GM19025 (cell line): ENCODE results near the gene KIFC1.
"Not testable (repeated sequence)": the region's sequence is repeated elsewhere in the genome, so short reads cannot be mapped to it uniquely, and the experiment has no call there.

Experiments
- ATAC-seq: cut with Tn5 transposase; IDR thresholded peaks from one replicate; pipeline ENCODE4 v1.9.1; 2021; ENCODE audit warnings: mild to moderate bottlenecking, low read depth, moderate library complexity; ENCODE audit not compliant: unreplicated experiment

The KIFC1 gene

DNA sequence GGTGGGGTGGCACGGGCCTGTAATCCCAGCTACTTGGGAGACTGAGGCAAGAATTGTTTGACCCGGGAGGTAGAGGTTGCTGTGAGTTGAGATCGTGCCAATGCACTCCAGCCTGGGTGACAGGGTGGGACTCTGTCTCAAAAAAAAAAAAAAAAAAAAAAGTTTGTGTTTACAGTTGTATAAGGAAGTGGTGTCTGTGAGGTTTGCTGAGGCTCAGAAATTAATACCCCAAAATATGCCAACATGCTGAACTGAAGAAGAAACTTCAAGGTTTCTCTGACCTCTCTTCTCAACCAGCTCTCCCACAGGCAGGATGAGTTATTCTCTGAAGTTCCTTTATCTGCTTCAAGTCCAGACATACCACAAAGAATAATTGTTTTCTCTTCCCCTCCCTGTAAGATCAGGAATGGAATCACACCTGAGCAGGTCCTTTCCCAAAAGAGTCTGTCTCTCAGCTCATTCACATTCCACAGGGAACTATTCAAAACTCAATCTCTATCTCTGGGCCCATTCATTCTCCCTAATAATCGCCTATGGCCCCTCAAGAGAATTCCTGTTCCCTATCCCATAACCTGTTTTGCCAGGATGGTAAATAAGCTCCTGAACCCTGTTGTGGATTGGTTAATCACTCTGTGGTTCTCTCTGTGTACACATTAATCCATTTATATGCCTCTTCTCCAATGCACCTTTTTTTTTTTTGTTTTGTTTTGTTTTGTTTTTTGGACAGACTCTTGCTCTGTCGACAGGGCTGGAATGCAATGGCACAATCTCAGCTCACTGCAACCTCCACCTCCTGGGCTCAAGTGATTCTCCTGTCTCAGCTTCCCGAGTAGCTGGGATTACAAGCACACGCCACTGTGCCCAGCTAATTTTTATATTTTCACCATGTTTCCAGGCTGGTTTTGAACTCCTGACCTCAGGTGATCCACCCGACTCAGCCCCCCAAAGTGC, 17.4 kb upstream of the KIFC1 start:
- ATAC-seq, result no peak

DNA sequence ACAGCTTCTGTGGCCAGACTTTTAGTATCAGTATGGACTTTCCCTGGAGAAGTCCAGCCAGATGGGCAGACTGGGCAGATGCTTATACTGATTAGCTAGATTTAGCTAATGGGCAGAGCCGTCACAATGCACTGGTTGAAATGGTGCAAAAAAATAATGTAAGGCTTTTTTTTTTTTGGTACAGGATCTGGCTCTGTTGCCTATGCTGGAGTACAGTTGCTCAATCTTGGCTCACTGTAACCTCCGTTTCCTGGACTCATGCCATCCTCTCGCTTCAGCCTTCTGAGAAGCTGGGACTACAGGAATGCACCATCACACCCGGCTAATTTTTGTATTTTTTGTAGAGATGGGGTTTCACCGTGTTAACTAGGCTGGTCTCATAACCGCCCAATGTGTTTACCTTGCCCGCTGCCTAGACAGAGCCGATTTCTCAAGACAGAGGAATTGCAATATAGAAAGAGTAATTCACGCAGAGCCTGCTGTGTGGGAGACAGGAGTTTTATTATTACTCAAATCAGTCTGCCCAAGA, 16.4 kb upstream of the KIFC1 start:
- no peak for ATAC-seq

DNA sequence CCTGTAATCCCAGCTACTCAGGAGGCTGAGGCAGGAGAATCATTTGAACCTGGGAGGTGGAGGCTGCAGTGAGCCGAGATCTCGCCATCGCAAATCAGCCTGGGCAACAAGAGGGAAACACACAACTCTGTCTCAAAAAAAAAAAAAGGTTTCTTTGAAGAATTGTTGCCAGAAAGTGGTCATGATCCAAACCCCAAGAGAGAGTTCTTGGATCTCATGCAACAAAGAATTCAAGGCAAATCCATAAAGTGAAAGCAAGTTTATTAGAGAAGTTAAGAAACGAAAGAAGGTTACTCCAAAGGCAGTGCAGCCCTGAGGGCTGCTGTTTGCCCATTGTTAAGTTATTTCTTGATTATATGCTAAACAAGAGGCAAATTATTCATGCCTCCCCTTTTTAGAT, 14.5 kb upstream of the KIFC1 start:
- ATAC-seq, result no peak

DNA sequence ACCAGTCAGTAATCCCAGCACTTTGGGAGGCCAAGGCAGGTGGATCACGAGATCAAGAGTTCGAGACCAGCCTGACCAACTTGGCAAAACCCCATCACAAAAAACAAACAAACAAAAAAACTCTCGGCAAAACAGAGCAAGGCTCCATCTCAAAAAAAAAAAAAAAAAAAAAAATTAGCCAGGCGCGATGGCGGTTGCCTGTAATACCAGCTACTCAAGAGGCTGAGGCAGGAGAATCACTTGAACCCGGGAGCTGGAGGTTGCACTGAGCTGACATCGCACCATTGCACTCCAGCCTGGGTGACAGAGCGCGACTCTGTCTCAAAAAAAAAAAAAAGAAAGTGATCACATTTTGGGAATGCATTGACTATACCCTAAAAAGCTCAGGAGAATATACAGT, 12.4 kb upstream of the KIFC1 start:
- ATAC-seq, result not testable (repeated sequence)

DNA sequence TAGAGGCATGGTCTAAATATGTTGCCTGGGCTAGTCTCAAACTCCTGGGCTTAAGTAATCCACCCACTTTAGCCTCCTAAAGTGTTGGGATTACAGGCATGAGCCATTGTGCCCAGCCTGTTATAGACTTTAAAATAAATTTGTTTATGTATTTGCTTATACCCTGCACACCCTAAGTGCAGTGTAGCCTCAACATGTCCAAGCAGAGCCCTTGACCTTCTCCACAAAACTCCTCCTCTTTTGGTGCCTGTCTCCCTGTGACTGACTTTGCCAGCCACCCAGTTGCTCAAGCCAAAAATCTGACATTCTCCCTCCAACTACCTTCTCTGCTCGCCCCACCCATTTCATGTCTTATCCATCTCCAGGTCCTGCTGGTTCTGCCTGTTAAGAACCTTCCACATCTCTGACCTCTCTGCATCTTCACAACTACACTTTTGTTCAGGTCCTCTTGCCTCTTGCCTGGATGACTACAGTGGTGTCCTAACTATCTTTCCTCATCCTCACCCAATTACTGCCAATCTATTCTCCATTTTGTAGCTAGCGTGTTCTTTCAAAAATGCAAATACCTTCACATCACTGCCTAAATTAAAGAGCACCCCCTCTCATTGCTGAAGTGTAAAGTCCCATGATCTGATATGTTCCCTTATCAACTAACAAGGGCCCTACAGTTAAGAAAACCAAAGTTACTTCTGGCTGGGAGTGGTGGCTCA, 11.2 kb upstream of the KIFC1 start:
- no peak for ATAC-seq

DNA sequence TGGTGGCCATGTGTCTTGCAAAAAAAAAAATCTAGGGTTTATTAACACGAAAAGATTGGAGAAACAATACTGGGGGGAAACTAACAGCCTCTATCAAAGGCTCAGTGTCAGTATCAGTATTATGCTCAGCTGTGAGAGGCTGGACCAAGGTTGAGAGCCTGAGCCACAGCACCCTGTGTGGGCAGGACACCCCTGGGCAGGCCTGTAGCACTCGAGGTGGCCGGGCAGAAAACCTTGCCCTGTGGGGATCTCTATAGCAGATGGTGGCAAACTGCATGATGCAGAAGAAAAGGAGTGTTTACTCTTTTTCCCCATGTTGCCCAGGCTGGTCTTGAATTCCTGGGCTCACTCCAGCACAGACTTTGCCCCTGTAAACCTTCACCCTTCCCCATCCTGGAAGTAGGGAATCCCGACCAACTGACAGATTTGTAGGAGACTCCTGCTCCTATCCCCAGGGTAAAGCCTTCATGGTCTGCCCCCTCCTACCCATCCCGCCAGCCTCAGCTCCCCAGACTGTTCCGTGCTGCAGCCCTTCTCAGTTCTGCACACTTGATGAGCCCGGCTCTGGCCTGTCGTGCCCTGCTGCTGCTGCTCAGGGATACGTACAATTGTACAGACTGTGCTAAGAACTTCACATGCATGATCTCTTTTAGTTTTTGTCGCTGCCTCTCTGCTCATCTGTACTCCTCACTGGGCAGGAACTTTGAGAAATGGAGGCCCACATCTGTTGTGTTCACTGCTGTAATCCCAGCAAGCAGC, 8.0 kb upstream of the KIFC1 start:
- no peak for ATAC-seq

DNA sequence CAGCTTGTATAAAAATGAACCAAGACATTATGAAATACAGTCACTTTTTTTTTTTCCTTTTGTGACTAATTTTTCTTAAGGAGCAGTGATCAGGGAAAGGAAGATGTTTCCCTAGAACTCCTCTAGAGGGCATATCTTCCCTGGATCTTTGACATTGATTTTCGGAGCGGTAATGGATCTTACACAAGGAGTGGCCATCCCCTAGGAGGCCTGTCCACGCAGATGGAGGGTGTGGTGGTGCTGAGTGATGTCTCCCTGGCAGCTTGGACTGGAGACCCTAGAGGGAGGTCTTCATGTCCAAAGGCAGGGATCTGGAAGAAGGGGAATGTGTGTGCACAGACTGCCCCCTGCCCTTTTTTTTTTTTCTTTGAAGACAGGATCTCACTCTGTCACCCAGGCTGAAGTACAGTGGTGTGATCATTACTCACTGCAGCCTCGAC, 7.0 kb upstream of the KIFC1 start:
- no peak for ATAC-seq

DNA sequence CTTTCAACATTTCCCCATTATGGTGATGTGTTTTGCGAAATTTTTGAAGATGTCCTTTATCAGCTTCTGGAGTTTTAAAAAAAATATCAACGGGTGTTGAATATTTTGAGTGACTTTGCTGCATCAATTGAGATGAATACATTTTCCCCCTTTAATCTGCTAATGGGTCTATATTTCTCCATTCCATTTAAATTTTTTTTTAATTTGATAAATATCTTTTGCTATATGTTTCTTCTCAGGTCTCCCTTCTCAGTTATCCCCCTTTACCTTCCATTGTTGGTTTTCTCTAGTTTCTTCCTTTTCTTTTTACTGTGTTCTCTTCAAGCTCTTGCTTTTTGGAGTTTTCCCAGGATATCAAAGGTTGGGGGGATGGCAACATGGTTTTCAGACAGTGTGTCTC, 1.4 kb upstream of the KIFC1 start:
- no peak for ATAC-seq

DNA sequence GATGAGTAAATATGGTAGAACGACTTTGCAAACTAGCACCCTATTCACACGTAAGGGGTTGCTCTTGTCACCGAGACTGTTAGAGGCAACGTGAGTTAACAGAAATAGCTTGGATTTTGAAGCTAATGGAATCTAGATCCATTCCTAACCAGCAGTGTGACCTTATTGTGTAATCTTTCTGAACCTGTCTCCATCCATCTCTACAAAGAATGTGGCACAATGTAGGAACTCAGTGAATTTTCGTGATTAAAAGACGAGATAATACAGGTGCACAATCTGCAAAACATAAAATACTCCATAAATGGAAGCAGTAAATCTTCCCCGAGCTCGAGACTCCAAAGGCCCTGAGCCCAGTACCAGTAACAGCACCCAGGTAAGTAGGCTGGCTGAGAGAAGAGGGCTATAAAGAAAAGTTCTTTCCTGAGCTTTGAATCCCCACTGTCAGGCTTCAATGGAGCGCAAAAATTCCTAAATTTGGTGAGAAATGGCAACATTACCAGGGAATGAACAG, 801 bp upstream of the KIFC1 start:
- ATAC-seq, result no peak

DNA sequence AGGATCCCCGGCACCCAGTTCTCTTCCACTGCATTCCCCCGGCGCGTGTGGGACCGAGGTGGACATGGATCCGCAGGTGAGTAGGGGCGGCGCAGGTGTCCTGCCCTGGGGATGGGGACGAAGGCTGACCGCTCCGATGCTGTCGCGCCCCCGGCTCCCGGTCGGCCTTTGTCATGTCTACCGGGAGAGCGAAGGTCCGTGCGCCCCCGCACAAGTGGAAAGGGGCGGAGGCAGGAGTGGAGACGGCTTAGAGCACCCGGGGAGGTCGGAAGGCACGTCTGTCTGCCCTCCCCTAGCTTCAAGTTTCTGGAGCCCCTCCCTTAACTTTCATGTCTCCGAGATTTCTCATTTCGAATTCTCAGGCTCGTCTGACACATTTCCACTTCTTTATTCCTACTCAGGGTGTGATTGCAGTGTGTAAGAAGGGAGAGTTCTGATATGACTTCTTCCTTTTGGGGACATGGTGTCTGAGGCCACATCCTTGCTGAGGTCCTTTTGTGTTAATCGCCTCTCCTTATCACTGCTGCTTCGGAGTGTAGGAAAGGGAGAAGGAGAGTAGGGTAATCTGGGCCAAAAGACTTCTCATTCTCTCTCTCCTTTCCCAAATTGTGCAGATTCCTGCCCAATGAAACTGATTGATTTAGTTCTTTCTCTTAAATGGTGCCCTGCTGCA, 435 bp downstream of the KIFC1 start:
- ATAC-seq, result no peak

DNA sequence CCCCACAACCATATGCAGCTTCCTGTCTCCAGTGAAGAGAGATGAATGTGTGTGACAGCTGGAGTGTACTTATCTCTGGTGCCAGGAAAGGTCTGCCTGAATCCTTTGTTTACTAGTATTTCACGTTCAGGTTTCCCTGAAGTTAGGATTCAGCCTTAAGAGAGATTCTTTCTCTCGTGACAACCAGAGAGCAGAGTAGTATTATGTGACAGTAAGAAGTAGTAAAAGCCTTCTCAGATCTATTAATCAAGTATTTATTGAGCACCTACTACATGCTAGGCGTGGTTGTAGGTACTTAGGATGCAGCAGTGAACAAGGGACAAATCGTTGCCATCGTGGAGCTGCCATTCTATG, 949 bp downstream of the KIFC1 start:
- ATAC-seq, result no peak

DNA sequence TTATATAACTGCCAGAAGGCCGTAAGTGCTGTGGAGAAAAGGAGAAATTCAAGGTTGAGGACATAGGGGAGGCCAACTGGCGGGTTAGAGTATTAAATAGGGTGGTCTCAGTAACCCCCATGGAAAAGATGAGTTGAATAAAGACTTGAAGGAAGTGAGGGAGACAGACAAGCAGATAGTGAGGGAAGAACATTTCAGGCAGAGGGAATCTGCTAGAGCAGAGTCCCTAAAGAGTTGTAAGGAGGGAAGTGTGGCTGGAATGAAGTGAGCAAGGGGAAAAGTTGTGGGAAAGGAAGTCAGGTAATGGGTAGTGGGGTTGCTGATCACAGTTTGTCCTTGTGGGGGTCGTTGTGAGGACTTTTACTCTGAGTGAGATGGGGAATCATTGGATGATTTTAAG, 1.4 kb downstream of the KIFC1 start:
- no peak for ATAC-seq

DNA sequence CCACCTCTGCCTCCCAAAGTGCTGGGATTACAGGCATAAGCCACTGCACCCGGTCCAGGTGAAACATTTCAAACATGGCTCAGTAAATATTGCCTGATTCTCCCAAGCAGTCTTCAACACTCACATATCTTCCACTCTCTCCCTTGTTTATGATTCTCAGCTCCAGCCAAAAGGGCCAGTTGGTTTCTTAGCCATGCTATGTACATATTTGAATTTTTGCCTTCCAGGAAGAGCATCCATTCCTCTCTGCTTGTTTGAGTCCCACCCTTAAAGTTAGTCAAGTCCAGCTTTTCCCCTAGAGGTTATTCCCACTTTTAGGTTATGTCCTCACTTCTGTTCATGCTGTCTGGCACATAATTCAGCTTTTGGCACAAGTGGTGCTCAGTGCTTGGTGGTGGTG, 5.9 kb downstream of the KIFC1 start:
- no peak for ATAC-seq

DNA sequence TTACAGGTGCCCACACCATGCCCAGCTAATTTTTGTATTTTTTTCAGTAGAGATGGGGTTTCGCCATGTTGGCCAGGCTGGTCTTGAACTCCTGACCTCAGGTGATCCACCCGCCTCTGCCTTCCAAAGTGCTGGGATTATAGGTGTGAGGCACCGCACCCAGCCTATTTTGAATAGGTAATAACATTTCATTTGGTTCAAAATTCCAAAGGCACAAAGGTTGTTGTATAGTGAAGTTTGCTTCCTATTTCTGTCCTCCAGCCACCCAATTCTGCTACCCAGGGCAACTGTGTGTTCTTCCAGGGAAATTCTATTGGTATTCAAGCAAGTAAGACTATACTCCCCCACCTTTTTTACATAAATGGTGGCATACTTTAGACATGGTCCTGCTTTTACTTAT, 7.0 kb downstream of the KIFC1 start:
- not testable (repeated sequence) for ATAC-seq

DNA sequence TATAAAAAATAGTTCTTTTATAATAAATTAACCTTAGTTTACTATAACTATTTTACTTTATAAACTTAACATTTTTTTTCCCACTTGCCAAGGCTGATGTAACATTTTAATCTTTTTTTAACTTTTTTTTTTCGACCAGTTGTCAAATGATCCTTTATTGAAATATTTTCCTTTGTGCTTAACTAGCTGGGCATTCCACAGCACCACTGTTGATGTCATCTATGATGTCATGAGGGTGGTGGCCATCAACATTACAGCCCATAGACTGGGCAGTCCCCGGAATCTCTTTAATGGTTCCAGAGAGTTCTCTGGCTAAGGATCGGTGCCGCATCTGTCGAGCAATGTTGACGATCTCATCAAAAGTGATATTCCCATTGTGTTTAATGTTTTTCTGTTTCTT, 8.3 kb downstream of the KIFC1 start:
- not testable (repeated sequence) for ATAC-seq

DNA sequence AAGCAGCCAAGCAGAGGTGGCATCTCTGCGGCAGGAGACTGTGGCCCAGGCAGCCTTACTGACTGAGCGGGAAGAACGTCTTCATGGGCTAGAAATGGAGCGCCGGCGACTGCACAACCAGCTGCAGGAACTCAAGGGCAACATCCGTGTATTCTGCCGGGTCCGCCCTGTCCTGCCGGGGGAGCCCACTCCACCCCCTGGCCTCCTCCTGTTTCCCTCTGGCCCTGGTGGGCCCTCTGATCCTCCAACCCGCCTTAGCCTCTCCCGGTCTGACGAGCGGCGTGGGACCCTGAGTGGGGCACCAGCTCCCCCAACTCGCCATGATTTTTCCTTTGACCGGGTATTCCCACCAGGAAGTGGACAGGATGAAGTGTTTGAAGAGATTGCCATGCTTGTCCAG, 13.3 kb downstream of the KIFC1 start:
- no peak for ATAC-seq

DNA sequence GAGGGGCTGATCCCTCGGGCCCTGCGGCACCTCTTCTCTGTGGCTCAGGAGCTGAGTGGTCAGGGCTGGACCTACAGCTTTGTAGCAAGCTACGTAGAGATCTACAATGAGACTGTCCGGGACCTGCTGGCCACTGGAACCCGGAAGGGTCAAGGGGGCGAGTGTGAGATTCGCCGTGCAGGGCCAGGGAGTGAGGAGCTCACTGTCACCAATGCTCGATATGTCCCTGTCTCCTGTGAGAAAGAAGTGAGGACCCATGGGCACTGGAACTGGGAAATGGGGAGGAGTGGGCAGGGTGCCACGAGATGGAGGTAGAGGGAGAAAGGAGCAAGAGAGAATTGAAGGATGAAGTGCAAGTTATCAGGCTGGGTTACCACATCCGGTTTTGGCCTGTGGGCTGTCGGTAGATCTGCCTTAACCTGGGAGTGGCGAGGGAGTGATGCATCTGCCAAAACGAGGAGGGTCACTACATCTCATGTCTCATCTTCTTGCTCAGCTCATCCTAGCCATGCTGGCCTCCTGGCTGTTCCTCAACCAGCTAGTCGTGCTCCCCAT, 13.8 kb downstream of the KIFC1 start:
- ATAC-seq, result no peak

DNA sequence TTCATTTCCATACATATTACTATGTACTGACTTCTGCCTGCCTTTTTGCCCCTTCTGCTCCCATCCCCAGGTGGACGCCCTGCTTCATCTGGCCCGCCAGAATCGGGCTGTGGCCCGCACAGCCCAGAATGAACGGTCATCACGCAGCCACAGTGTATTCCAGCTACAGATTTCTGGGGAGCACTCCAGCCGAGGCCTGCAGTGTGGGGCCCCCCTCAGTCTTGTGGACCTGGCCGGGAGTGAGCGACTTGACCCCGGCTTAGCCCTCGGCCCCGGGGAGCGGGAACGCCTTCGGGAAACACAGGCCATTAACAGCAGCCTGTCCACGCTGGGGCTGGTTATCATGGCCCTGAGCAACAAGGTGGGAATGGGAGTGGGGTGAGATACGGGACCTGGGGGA, 14.5 kb downstream of the KIFC1 start:
- no peak for ATAC-seq

DNA sequence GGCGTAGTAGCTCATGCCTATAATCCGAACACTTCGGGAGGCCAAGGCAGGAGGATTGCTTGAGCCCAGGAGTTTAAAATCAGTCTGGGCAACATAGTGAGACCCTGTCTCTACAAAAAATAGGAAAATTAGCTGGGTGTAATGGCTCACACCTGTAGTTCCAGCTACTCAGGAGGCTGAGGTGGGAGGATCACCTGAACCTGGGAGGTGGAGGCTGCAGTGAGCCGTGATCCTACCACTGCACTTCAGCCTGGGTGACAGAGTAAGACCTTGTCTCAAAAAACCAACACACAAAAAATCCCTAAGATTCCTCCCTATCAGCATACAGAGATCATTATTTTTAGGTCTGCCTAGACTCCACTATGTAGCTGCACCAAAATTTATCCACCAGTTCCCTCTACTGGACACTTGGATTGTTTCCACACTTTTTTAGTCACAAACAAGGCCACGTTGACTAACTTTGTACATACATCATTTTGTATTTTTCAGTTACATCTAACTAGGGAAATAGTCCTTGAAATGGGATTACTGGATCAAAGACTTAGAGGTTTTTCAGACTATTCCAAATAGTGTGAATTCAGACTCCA, 15.6 kb downstream of the KIFC1 start:
- ATAC-seq, result no peak
